Naive thymus-derived CD4-positive, alpha-beta T cell (primary cell): ENCODE data around the gene H6PD. TPM values are rescaled to one million over a fixed set of nuclear protein-coding genes. Genes with fewer than 3 reads are reported as not detected.

Experiments used
- ATAC-seq: fragments of 150-1000 bp; cut with Tn5 transposase; 2 replicates; pipeline ENCODE4 v1.10.0; 2021; ENCODE audit warnings: mild to moderate bottlenecking, moderate library complexity
- CTCF ChIA-PET: fragments of 350-600 bp; sonication (Branson Sonifier 250); formaldehyde crosslinking; loops from one replicate; lab custom pipeline; 2021; ENCODE audit warnings: antibody characterized with exemption; lab: Charles Lee
- POLR2A ChIA-PET: fragments of 350-600 bp; sonication (Branson Sonifier 250); formaldehyde crosslinking; loops from one replicate; lab custom pipeline; 2021; ENCODE audit warnings: antibody characterized with exemption, inconsistent platforms; lab: Charles Lee
- DNase-seq, 9 donors: peaks; one replicate each; pipeline versions ENCODE4 v3.0.0 to v3.0.0-alpha.2; 2020 to 2022; ENCODE audit warnings: mixed read lengths in 1 of 9
- H3K27ac ChIP-seq: one replicate; pipeline ENCODE4 v1.7.0; 2013; ENCODE audit warnings: mild to moderate bottlenecking, low read depth, low read length, moderate library complexity
- H3K27me3 ChIP-seq, 2 donors: one replicate each; pipeline ENCODE4 v1.7.0; 2013; ENCODE audit warnings: low read length in 2 of 2, mild to moderate bottlenecking in 2 of 2, moderate library complexity in 2 of 2; ENCODE audit not compliant: control insufficient read depth in 2 of 2, insufficient read depth in 2 of 2
- H3K36me3 ChIP-seq, 3 experiments: 1 replicate in 2 of 3; 2 replicates in 1 of 3; pipeline ENCODE4 v1.7.0; 2013; ENCODE audit warnings: low read length in 3 of 3, mild to moderate bottlenecking in 3 of 3, moderate library complexity in 1 of 3; ENCODE audit not compliant: insufficient read depth in 3 of 3, control insufficient read depth in 2 of 3
- H3K4me1 ChIP-seq, 2 donors: one replicate each; pipeline ENCODE4 v1.7.0; 2013; ENCODE audit warnings: low read length in 2 of 2, mild to moderate bottlenecking in 2 of 2, moderate library complexity in 1 of 2; ENCODE audit not compliant: control insufficient read depth in 2 of 2, insufficient read depth in 2 of 2
- H3K4me3 ChIP-seq: 2 replicates; pipeline ENCODE4 v1.7.0; 2013; ENCODE audit warnings: mild to moderate bottlenecking, low read length
- H3K9me3 ChIP-seq, 3 experiments: 1 replicate in 2 of 3; 2 replicates in 1 of 3; pipeline ENCODE4 v1.7.0; 2013; ENCODE audit warnings: low read length in 3 of 3; ENCODE audit not compliant: control insufficient read depth in 2 of 3
- H3K27ac Mint-ChIP-seq, 9 donors: one replicate each; pipeline ENCODE4 v1.8.0; 2020 to 2022; ENCODE audit warnings: mixed read lengths in 9 of 9, mild to moderate bottlenecking in 8 of 9, moderate library complexity in 5 of 9, inconsistent platforms in 2 of 9
- H3K27me3 Mint-ChIP-seq, 5 donors: one replicate each; pipeline ENCODE4 v1.8.0; 2021 to 2022; ENCODE audit warnings: mixed read lengths in 5 of 5, mild to moderate bottlenecking in 1 of 5
- H3K36me3 Mint-ChIP-seq, 5 donors: one replicate each; pipeline ENCODE4 v1.8.0; 2020 to 2022; ENCODE audit warnings: mixed read lengths in 5 of 5, mild to moderate bottlenecking in 3 of 5, inconsistent platforms in 1 of 5
- H3K4me1 Mint-ChIP-seq, 7 donors: one replicate each; pipeline ENCODE4 v1.8.0; 2020 to 2022; ENCODE audit warnings: mixed read lengths in 7 of 7, mild to moderate bottlenecking in 3 of 7, inconsistent platforms in 1 of 7
- H3K4me3 Mint-ChIP-seq, 10 donors: one replicate each; pipeline ENCODE4 v1.8.0; 2020 to 2022; ENCODE audit warnings: mild to moderate bottlenecking in 10 of 10, mixed read lengths in 10 of 10, moderate library complexity in 6 of 10, inconsistent platforms in 2 of 10
- H3K9me3 Mint-ChIP-seq, 11 donors: one replicate each; pipeline ENCODE4 v1.8.0; 2020 to 2022; ENCODE audit warnings: mixed read lengths in 11 of 11, mild to moderate bottlenecking in 4 of 11, inconsistent platforms in 1 of 11, moderate library complexity in 1 of 11
- intact Hi-C, 2 donors: fragments of 100-400 bp; cut with micrococcal nuclease; formaldehyde crosslinking; loops; one replicate each; pipeline ENCODE4 v1.15.1; 2023
- polyA plus RNA-seq, 2 donors: library from polyadenylated mRNA; unstranded; fragments of 300-500 nt; fragmentation: Illumina TruSeq; gene quantifications; one replicate each; pipeline ENCODE4 v1.2.3, GENCODE V29; 2021
- total RNA-seq, 6 experiments: library from RNA in 5 of 6; stranded (reverse) in 5 of 6; gene quantifications; 1 replicate in 5 of 6; 2 replicates in 1 of 6; pipeline ENCODE4 v1.2.3 and lab custom pipeline; 2021 to 2026

H6PD gene
- total and polyA plus RNA-seq, 7 experiments from 2014 or later = 12.1 to 27.6 (median 19.3) TPM

- ChIA-PET POLR2A (interaction anchor here (0.7 to 1.4 kb wide), 4 partner anchors 10 to 485 kb away, joined by 3 to 7 read pairs (median 4); partner anchors contain the start of gene GPR157), CTCF (interaction anchor here (0.7 to 0.9 kb wide), 2 partner anchors 93 to 180 kb away, joined by 3 read pairs; no protein-coding TSS in a partner anchor)
- peak overlapping the region; percentile 86 for H3K27ac ChIP-seq
- Mint-ChIP-seq H3K4me1 (peaks cover 26 to 50% (median 42%) of the 10 kb centered on the region in 7 donors), H3K9me3 (no peaks in the 10 kb centered on the region), H3K4me3 (peak overlapping the region; percentile 83 to 93 (median 89)), H3K36me3 (peaks cover 0 to 12% (median 0%) of the 10 kb centered on the region in 5 donors), H3K27ac (peak overlapping the region; percentile 77 to 93 (median 91)), H3K27me3 (no peaks in the 10 kb centered on the region)
- H3K4me1 ChIP-seq = peaks cover 21 to 29% of the 10 kb centered on the region in 2 donors
- no peaks in the 10 kb centered on the region for H3K36me3 ChIP-seq
- intact Hi-C loops = loop anchor here (2.0 to 10.0 kb wide), 6 partner anchors 52 to 1460 kb away; partner anchors contain the start of genes TMEM201 (in 2 of the 2), ENO1 (in 1 of the 2) and SPSB1 (in 1 of the 2)
- no peak for DNase-seq
- no peak for ATAC-seq
- H3K9me3 ChIP-seq = no peaks in the 10 kb centered on the region
- peak overlapping the region; percentile 74 for H3K4me3 ChIP-seq
- H3K27me3 ChIP-seq = no peaks in the 10 kb centered on the region
These were observed 504 bp downstream of the H6PD start for GRCh38 chr1:9235096-9235459.

DNA sequence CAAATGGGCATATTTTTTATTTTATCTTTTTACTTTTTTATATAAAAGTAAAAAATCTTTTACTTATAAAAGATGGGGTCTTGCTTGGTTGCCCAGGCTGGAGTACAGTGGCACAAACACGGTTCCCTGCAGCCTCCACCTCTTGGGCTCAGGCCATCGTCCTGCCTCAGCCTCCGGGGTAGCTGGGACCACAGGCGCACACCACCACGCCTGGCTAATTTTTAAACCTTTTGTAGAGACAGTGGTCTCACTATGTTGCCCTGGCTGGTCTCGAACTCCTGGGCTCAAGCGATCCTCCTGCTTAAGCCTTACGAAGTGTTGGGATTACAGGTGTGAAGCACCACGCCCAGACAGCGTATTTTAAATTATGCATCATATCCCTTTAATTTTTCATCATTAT lies 986 bp downstream of the H6PD start:
- ChIA-PET CTCF (interaction anchor here (0.7 kb wide), 1 partner anchor 181 kb away, joined by 3 read pairs; no protein-coding TSS in a partner anchor), POLR2A (interaction anchor here (0.7 to 1.4 kb wide), 3 partner anchors 107 to 484 kb away, joined by 3 to 4 read pairs (median 4); partner anchors contain the start of gene GPR157)
- Mint-ChIP-seq H3K4me3 (peak overlapping the region; percentile 83 to 93 (median 89)), H3K27ac (peak overlapping the region; percentile 77 to 93 (median 91)), H3K36me3 (peaks cover 0 to 12% (median 0%) of the 10 kb centered on the region in 5 donors), H3K4me1 (peaks cover 30 to 55% (median 47%) of the 10 kb centered on the region in 7 donors), H3K27me3 (no peaks in the 10 kb centered on the region), H3K9me3 (no peaks in the 10 kb centered on the region)
- no peaks in the 10 kb centered on the region for H3K36me3 ChIP-seq
- peak overlapping the region; percentile 74 for H3K4me3 ChIP-seq
- DNase-seq (no peak), ATAC-seq (no peak)
- no peaks in the 10 kb centered on the region for H3K27me3 ChIP-seq
- intact Hi-C loops = loop anchor here (2.0 to 10.0 kb wide), 6 partner anchors 52 to 1459 kb away; partner anchors contain the start of genes TMEM201 (in 2 of the 2), ENO1 (in 1 of the 2) and SPSB1 (in 1 of the 2)
- peaks cover 25 to 34% of the 10 kb centered on the region in 2 donors for H3K4me1 ChIP-seq
- H3K9me3 ChIP-seq = no peaks in the 10 kb centered on the region
- H3K27ac ChIP-seq = peak overlapping the region; percentile 86

DNA sequence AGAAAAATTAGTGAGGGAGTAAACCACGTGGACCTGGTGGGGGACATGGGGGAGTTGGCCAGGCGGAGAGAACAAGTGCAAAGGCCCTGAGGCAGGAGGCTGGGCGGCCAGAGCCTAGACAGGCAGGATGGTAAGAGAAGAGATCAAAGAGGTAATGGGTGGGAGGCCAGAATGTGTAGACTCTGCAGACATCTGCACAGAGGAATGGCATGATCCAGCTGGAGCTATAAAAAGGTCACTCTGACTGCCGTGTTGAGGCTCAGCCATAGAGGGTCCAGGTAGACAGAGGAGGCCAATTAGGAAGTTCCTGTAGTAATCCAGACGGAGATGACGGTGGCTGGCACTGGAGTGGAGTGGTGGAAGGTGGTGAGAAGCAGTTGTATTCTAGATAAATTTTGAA lies 3.6 kb downstream of the H6PD start:
- no peak overlapping the region for H3K27ac Mint-ChIP-seq
- H3K27me3 ChIP-seq = no peaks in the 10 kb centered on the region
- no peaks in the 10 kb centered on the region for H3K27me3 Mint-ChIP-seq
- H3K4me3 ChIP-seq = no peak overlapping the region
- no peak for ATAC-seq
- no peak overlapping the region for H3K27ac ChIP-seq
- H3K4me1 ChIP-seq = peaks cover 25 to 39% of the 10 kb centered on the region in 2 donors
- H3K9me3 ChIP-seq = no peaks in the 10 kb centered on the region
- peak overlapping the region in 8 of 10 donors; percentile 7 to 75 (median 16) for H3K4me3 Mint-ChIP-seq
- H3K9me3 Mint-ChIP-seq = no peaks in the 10 kb centered on the region
- CTCF ChIA-PET = no interaction called here
- DNase-seq = no peak
- H3K36me3 ChIP-seq = no peaks in the 10 kb centered on the region
- intact Hi-C loops = loop anchor here (5.0 to 10.0 kb wide), 3 partner anchors 49 to 1457 kb away; partner anchors contain the start of gene ENO1 (in 1 of the 2)
- H3K36me3 Mint-ChIP-seq = peaks cover 0 to 19% (median 0%) of the 10 kb centered on the region in 5 donors
- POLR2A ChIA-PET = no interaction called here
- peaks cover 41 to 66% (median 62%) of the 10 kb centered on the region in 7 donors for H3K4me1 Mint-ChIP-seq

- no peak overlapping the region for H3K4me3 ChIP-seq
- H3K27ac ChIP-seq = no peak overlapping the region
- ATAC-seq (no peak), DNase-seq (no peak)
- POLR2A ChIA-PET = interaction anchor here (0.6 kb wide), 1 partner anchor 299 kb away, joined by 4 read pairs; no protein-coding TSS in a partner anchor
- Mint-ChIP-seq H3K27me3 (no peaks in the 10 kb centered on the region), H3K36me3 (peaks cover 0 to 19% (median 0%) of the 10 kb centered on the region in 5 donors), H3K4me3 (peak overlapping the region in 8 of 10 donors; percentile 7 to 79 (median 18)), H3K27ac (no peak overlapping the region), H3K9me3 (no peaks in the 10 kb centered on the region), H3K4me1 (peaks cover 41 to 67% (median 62%) of the 10 kb centered on the region in 7 donors)
- no peaks in the 10 kb centered on the region for H3K36me3 ChIP-seq
- H3K4me1 ChIP-seq = peaks cover 25 to 39% of the 10 kb centered on the region in 2 donors
- intact Hi-C loops = loop anchor here (5.0 to 10.0 kb wide), 3 partner anchors 49 to 1456 kb away; partner anchors contain the start of gene ENO1 (in 1 of the 2)
- CTCF ChIA-PET = no interaction called here
- no peaks in the 10 kb centered on the region for H3K9me3 ChIP-seq
- no peaks in the 10 kb centered on the region for H3K27me3 ChIP-seq
These were observed 4.0 kb downstream of the H6PD start for GRCh38 chr1:9238550-9238949.

- no peak overlapping the region for H3K4me3 ChIP-seq
- peak overlapping the region; percentile 70 to 81 (median 76) for H3K4me3 Mint-ChIP-seq
- peak in 8 of 9 donors; percentile 33 to 59 (median 42) for DNase-seq
- peak overlapping the region in 8 of 9 donors; percentile 26 to 81 (median 70) for H3K27ac Mint-ChIP-seq
- no peaks in the 10 kb centered on the region for H3K9me3 ChIP-seq
- H3K4me1 ChIP-seq = peaks cover 22 to 41% of the 10 kb centered on the region in 2 donors
- peak; percentile 66 for ATAC-seq
- H3K9me3 Mint-ChIP-seq = no peaks in the 10 kb centered on the region
- H3K27me3 ChIP-seq = no peaks in the 10 kb centered on the region
- intact Hi-C loops = loop anchor here (5.0 to 10.0 kb wide), 4 partner anchors 47 to 1455 kb away; partner anchors contain the start of gene ENO1 (in 1 of the 2)
- no peaks in the 10 kb centered on the region for H3K27me3 Mint-ChIP-seq
- peaks cover 0 to 24% (median 0%) of the 10 kb centered on the region in 5 donors for H3K36me3 Mint-ChIP-seq
- ChIA-PET POLR2A (interaction anchor here (0.7 to 1.0 kb wide), 2 partner anchors 49 to 350 kb away, joined by 3 read pairs; no protein-coding TSS in a partner anchor), CTCF (interaction anchor here (0.6 kb wide), 1 partner anchor 128 kb away, joined by 3 read pairs; no protein-coding TSS in a partner anchor)
- no peaks in the 10 kb centered on the region for H3K36me3 ChIP-seq
- H3K27ac ChIP-seq = no peak overlapping the region
- peaks cover 49 to 74% (median 67%) of the 10 kb centered on the region in 7 donors for H3K4me1 Mint-ChIP-seq
These were observed 5.2 kb downstream of the H6PD start for GRCh38 chr1:9239622-9240401.
